ENCODE measurements around the gene NR2F1-AS1. TPM values are rescaled to one million over a fixed set of nuclear protein-coding genes. Genes with fewer than 3 reads are reported as not detected.

Gene NR2F1-AS1
- total RNA-seq, 4 donors from 2014 or later = 4.1 to 8.6 (median 5.3) TPM

GRCh38 chr5:93582677-93583438, 1.8 kb upstream of the NR2F1-AS1 start, which contains the start of gene NR2F1:
Gene NR2F1, plus strand, starts transcription at chr5:93583222. Its CDS starts 1,802 bp downstream, at chr5:93585024.
- no peak for TF ChIP-seq CTCF (IDR thresholded peaks at IDR 0.05; ENCODE audit: low read depth)

- TF ChIP-seq CTCF (IDR thresholded peaks at IDR 0.05; ENCODE audit: low read depth) = no peak
These were observed 1.1 kb upstream of the NR2F1-AS1 start for GRCh38 chr5:93582167-93582462.

- no peak for TF ChIP-seq CTCF (IDR thresholded peaks at IDR 0.05; ENCODE audit: low read depth)
These were observed 724 bp downstream of the NR2F1-AS1 start for GRCh38 chr5:93580063-93580926.

- no peak for TF ChIP-seq CTCF (IDR thresholded peaks at IDR 0.05; ENCODE audit: low read depth)
These were observed 1.3 kb downstream of the NR2F1-AS1 start for GRCh38 chr5:93579692-93580062.

GRCh38 chr5:93578813-93579691, 2.0 kb downstream of the NR2F1-AS1 start:
- TF ChIP-seq CTCF (IDR thresholded peaks at IDR 0.05; ENCODE audit: low read depth) = no peak

GRCh38 chr5:93577854-93578812, 2.9 kb downstream of the NR2F1-AS1 start:
- no peak for TF ChIP-seq CTCF (IDR thresholded peaks at IDR 0.05; ENCODE audit: low read depth)
